HG02885 (cell line): ENCODE results near the gene ADCY1.

Source experiments
- ATAC-seq: cut with Tn5 transposase; IDR thresholded peaks from one replicate; pipeline ENCODE4 v1.9.1; 2021; ENCODE audit warnings: mild to moderate bottlenecking; ENCODE audit not compliant: unreplicated experiment, poor library complexity

Gene ADCY1

DNA sequence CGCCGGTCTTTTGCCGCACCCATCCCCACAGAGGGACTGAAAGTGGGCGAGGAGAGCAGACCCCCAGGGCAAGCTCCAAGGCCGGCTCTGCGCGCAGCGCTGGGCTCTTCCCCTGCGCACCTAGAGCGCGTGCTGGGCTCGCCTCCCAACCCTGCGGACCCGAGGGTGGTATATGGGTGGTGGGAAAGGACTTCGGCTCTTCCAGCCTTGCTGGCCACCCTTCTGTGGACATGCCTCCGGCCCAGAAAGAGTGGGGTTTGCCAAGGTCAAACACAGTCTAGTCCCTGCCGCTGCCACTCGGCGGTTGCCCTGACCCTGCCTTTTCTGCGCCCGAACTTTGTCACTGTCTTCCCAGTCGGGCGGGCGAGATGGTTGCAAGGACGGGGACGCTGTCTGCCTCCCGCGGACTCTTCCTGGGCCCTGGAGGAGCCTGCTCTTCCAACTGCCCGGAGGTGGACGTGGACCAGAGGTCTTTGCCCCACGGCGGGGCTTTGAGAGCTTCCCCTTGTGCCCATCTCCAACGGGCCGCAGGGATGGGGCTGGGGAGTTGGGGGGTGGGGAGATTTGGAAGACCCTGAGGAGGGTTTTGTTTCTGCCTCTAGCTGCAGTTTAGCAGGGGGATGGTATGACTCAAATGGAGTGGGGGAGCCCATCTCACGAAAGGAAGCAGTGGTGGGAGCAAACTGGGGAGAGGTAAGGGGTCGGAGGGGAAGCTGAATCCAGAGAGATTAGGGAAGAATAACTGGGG is 1.5 kb downstream of the ADCY1 start:
- ATAC-seq: no peak

DNA sequence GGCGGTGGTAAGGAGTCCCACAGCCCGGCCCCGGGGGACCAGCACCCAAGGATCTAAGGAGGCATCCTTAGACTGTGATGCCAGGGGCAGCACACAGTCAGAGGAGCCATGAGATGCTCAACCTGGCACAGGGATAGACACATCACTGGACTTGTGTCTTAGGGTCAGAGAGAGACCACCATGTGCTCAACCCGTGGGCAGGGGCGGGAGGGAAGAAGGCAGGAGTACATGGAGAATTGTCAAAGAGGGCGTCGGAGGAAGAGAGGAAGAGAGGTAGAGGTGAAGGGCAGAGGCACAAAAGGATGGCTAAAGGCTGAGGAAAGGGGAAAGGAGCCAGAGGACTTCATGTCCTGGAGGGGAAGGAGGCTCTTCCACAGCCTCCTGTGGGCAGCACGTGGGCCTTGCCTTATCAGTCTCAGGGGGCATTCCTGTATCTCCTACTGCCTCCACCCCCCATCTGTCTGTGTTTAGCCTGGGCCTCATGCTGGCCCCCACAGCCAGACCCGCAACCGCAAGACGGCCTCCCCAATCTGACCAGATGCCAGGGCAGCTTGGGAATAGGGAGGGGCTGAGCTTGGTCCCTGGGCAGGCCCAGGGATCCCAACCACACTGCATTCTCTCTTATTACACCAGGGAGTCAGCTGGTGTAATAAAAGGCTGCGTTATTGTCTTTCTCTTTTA is 2.2 kb downstream of the ADCY1 start:
- no peak for ATAC-seq

DNA sequence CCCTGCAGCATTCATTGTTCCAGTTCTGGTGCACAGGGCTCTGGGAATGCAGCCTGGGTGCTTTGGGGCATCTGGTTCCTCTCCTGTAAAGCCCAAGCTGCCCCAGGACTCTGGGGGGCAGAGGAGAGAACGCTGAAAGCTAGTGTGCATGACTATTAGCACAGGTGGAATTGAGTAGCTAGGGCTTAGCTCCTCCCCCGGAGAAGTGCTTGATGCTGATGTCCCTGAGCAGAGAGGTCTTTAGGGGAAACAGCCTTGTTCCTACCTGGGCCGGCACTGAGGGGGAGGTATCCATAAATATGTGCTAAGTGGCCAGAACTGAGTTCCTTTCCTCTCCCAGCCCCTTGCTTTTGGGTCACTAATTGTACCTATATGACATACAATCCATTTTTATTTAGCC is 3.9 kb downstream of the ADCY1 start:
- no peak for ATAC-seq

DNA sequence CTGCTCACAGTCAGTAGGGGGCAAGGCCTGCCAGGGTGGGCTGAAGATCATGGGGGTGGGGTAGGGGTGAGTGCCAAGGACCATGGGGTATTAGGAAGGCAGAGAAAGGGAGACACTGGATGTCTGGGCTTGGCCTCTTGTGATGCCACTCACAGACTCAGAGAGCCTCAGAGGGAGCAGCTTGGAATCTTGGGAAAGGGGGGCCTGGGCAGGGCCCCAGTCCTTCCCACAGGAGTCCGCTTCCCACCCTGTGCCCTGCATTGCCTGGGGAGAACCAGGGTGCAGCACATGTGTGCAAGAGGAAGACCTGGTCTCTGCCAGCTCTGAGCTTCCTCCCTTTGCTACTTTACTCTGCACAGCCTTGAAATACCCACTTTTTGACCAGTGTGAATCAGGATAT is 4.3 kb downstream of the ADCY1 start:
- ATAC-seq: no peak

DNA sequence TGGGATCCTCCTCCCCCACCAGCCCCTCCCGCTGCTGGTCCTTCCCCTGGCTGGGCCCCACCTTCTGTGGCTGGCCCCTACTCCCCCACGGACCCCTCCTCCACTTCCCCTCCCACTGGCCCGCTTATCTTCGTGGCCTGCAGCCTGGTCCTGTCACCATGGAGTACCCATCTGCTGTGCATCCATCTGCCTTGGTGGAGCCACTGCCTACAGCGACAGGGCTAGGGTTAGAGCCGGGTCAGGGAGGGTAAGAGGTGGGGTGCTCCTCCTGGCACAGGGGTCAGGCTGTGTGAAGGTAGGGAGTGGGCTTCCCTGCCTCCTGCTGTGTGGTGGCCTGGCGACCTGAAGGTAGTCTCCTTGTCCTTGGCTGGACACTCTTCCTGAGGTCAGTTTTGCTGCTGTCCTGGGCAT is 5.2 kb downstream of the ADCY1 start:
- no peak for ATAC-seq

DNA sequence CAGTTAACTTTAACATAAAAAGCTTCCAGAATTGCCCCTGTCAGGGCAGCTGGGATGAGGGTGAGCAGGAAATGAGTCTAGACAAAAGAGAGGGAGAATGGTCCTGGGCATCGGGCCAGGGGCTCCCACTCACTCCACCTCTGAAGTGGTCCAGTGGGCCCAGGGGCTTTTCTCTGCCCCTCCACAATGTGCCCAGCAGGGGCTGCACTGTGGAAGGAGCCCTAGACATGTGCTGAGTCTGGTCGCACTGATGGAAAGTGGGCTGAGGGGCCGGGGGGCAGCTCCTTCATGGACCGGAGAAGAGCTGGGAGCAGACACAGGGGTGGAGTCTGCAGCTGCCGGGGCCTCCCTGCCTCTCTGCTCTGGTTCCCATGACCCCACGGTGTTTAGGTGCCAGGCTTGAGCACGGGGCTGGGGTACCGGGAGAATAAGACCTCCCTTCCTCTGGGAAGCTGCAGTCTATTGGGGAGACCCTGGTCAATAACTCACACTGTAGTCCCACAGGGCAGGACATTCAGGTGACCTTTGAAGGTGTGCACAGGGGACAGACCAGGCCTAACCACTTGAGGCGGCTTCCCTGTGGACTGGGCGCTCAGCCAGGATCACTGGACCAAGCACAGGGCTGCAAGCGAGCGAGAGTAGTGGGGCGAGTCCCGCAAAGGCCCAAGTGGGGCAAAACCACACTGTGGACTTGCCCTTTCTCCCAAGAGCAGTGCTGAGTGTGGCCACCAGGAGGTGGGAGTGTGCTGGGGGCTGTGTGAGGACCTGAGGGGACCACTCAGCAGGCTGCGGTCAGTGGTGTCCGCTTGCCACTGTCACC is 6.1 kb downstream of the ADCY1 start:
- ATAC-seq: no peak

DNA sequence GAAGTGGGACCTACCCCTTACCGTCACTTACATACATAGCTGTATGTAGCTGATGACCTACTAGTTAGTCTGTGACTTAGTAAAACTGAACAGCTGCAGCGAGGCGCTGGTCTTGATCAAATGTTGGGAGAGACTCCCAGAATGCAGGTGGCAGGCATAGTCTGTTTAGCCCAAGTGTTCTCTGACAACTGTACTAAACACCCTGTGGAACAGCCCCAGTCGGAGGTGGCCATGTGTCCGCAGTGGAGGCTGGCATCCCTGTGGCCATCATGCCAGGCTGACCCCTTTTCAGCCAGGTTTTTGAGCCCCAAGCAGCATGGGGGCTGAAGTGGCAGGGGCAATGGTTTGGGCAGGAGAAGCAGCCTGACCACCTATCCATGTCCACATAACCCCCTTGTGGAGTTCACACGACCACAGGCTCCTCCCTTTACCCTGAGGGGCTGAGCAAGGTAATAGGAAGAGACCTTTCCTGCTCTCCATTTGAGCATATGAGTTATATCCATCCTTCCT is 7.2 kb downstream of the ADCY1 start:
- ATAC-seq: no peak

DNA sequence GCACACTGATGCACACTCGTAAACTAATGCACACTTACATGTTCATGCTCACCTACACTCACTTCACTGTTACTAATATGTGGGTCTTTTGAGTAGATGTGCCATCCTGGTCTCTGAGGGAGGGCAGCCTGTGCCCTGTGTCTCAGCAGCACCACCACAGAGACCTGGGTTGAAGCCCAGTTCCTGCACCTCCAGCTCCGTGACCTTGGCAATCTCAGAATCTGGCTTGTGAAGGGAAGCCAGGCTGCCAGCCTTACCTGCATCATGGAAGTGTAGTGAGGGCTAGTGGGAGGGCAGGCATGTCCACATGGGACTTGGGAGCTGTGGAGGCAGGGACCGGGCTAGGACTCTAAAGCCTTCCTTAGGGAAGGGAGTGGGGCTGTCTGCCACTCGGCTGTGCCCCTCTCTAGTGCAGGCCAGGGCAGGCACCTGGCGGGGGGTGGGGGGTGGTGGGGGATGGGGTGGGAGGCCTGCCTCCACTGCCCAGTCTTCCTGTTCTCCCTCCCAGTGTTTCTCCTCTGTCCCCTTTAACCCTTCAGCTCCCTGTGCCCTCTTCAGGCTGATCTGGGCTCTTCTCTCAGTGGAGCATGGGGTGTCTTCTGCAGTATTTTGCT is 8.1 kb downstream of the ADCY1 start:
- no peak for ATAC-seq

DNA sequence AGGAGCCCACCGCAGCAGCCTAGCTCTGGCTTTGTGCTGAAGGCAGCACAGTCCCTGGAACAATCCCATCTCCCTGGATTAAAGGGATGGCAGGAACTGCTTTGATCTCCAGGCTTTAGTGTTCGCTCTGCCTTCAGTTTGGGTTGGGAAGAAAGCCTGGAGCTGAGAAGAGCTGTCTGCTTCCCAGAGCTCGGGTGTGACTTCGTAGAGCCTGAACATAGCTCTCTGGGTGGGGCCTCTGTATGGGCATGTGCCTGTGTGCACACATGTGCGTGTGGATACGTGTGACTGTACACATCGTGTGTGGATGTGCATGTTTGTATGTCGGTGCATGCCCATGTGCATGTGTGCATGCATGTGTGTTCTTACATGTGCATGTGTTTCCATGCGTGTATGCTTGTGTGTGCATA is 8.7 kb downstream of the ADCY1 start:
- no peak for ATAC-seq

DNA sequence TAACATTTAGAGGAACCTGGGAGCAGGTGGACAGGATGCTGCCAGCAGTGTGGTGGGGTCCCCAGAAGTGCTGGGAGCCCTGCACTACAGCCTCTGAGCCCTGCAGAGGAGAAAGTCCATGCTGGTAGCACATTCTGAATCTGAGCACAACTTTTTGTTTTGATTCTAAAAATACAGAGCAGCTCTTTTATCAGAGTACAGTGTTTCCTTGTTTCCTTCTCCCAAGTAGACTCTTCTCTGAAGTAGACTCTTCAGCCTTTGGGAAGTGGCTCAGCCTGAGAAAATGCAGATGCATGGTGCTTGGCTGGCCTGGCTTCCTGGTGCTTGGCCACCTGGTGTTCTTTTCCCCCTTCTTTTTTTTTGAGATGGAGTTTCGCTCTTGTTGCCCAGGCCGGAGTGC is 9.1 kb downstream of the ADCY1 start:
- ATAC-seq: no peak

DNA sequence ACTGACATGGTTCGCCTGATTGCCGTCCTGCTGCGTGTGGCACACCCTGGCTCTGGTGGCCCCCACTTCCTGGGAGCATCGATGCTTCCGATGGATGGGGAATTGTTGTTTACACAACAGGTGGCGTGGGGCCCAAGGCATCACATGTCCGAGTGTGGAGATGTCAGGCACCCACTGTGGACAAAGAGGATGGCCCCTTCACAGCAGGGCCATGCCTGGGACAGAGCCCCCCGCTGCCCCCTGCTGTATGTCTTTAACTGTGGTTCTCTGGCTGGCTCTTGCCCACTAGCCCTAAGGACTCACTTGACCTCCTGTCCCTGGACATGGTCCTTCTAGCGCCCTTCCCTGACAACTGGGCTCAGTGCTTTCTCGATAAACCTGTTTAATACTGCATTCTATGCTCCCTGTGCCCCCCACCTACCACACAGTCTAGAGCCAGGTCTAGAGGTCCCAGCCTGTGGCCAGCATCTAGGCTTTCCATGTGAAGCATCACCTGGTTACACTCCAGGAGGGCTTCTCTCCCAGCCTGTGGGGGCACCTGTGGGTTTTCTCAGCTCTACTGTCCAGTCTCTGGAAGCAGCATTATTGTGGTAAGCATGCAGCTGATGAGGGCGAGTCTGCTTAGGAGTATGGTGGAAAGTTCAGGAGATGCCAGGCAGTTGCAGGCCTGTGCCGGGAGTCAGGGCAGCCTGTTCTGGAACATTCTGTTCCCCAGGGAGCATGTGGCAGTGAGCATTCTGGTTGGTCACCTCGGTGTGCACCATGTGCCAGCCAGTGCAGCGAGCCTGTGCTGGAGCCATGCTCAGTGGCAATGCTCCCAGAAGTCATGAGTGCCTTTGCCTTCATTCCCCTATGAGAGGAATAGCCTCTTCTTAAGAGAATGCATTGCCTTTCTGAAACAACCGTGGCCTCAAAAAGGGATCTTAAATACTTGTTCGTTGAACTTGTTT is 10.4 kb downstream of the ADCY1 start:
- no peak for ATAC-seq

DNA sequence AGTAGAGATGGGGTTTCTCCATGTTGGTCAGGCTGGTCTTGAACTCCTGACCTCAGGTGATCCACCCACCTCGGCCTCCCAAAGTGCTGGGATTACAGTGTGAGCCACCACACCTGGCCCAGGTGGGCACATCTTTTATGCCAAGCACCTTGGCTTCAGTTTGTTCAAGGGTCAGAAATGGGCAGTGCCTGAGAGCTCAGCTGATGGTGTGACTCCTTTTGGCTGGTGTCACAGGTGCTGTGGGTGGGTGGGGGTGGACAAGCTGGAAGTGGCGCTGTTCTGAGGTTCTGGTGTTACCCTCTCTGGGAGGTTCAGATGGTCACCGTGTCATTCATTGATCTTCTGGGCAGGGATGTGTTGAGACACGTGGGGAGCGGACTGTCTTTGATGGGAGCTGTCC is 11.5 kb downstream of the ADCY1 start:
- no peak for ATAC-seq

DNA sequence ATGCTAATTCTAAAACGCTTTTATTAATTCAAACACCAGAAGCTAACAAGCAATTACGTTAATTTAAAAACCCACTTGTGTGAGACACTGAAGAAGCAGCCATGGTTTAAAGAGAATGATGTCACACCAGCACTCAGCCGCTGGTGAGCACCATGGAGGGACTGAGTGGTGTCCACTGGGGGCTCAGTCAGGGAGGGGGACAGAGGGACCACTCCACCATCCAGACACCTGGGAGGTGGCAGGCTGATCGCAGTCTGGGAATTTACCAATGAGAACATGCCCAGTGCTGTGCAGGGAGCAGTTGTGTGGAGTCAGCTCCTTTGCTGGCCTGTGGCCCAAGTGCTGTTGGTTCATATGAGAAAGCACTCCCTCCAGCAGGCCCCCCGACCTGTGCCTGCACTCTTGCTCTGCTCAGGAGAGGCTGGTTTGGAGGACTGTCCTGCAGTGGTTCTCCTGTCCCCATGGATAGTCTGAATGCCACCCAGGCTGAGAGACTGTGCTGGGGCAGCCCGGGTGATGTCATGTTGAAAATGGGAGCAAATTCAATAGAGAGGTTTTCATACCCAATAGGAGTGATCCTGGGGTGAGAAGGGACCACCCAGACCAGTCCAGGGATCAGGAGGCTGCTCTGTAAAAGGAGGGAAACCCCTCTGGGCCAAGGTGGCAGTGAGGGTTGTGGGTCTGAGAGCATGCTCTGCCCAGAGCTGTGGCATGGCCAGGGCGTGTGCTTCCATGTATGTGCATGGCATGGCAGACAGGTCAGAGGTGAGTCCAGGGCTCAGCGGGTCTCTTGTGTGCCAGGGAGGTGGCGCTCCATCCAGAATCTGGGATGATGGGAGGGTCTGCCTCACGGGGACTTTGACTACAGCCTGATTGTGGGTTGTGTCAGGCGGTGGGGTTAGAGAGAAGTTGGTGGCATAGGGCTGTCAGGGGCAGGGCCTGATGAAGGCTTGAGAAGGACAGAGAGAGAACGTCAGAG is 12.7 kb downstream of the ADCY1 start:
- ATAC-seq: no peak

DNA sequence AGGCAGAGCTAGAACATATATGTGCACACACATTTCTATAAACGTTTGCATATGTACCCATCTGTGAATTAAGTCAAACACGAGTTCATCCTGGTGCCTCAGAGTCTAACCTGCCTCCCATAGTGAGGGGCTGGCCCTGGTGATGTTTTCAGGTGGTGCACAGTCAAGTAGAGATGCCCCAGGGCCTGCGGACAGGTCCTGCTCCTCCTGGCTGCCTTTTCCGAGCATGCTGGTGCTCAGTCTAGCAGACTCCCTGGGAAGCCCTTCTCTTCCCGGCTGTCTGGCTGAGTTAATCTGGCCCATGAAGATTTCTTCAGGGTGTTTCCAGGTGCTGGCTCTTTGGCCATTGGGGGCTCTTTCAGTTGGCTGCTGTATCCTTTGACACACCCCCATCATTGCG is 14.3 kb downstream of the ADCY1 start:
- ATAC-seq: no peak

DNA sequence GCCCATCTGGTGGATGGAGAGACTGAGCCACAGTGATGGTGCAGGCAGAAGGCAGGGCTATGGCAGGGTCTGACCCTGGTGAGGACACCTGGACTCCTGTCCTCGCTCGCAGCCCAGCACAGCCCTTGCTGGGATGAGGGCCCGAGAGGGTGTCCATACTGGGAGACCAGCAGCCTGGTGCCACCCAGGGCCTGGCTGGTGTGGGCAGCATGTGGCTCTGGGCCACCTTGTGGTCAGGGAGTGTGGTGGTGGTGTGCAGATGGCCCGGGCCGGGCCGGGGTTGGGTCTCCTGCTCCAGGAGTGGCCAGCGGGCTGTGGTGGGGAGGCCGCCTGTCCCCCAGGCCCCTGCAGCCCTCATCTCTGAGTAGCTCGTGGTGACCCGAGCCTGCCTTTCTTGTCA is 14.9 kb downstream of the ADCY1 start:
- no peak for ATAC-seq

DNA sequence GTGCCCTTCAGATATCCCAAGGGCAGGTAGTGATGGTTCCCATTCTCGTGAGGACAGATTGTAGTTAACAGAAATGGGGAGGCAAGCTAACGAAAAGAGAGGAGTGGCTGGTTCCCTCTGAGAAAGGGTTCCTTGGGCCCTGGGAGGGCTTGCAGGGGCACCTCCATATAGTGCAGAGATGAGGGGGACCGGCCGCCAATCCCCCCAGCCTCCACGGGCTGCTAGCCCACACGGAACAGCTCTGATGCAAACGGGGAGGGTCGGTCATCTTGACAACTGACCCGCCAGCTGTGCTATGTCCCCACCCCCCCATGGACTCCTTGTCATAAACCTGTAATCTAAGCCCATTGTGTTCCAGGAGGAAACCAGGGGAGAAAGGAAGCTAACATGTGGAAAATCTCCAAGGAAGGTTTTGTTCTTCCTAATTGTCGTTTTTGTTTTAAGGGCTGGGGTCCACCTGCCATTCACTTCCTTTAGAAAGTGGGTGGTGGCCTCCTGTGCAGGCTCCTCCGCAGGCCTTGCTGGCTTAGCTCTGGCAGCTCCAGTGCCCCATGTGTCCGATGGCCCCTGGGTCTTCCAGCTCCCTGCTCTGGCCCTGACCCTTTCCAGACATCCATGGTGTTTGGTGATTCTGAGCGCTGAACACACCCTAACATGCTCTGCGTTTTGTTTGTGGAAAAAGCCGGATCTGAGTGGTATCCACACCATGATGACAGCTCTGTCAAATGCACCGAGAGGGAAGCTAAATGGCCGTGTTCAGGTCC is 15.9 kb downstream of the ADCY1 start:
- no peak for ATAC-seq

DNA sequence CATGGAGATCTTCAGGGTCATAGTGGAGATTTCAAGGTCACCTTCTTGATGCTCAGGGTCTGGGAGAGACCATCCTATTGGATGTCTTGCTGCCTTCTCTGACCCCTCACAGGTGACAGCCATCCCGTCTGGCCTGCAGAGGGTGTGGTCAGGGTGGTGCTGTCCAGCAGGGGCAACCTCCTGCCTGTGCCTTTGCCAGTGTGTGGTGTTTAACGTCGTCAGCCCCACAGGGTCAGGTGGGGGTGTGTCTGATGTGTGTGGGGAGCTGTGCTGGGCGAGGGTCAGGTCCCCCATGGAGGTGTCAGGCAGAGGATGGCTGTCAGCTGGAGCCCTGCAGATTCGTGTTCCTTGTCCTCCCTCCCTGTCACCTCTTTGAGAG is 16.5 kb downstream of the ADCY1 start:
- ATAC-seq: no peak
